Measurements from ENCODE around the gene CCR5.

Gene CCR5

DNA sequence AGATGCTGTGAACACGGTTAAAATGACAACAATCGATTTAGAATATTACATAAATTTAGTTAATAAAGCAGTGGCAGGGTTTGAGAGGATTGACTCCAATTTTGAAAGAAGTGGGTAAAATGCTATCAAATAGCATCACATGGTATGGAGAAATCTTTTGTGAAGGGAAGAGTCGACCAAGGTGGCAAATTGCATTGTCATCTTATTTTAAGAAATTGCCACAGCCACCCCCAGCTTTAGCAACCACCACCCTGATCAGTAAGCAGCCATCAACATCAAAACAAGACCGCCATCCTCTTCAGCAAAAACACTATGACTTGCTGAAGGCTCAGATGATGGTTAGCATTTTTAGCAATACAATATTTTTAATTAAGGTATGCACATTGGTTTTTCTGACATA lies 5.7 kb upstream of the CCR5 start:
- H2BK12ac ChIP-seq (ENCODE audit: low read length), result no peak overlapping the region
- no peak overlapping the region for H2BK5ac ChIP-seq (ENCODE audit: low read length)
- no peak overlapping the region for H4K91ac ChIP-seq (ENCODE audit: low read depth, low read length, poor library complexity)
- no peak overlapping the region for H3K14ac ChIP-seq (ENCODE audit: low read length)
- no peak overlapping the region for H3K9ac ChIP-seq (ENCODE audit: low read depth, low read length, poor library complexity)
- H3K27ac ChIP-seq (replicated peaks; ENCODE audit: low read length), result no peak overlapping the region
- H3K9me3 ChIP-seq (replicated peaks in 1 of 2; ENCODE audit: control insufficient read depth in 2 of 2, insufficient read depth in 1 of 2, low read depth in 1 of 2, low read length in 2 of 2), result peaks cover 0 to 3% of the 10 kb centered on the region in 2 donors
- no peaks in the 10 kb centered on the region for H3K36me3 ChIP-seq (replicated peaks in 1 of 2; ENCODE audit: control insufficient read depth in 2 of 2, insufficient read depth in 2 of 2, low read length in 2 of 2)
- H3K23ac ChIP-seq (ENCODE audit: low read depth, low read length, poor library complexity), result no peak overlapping the region
- H3K4me2 ChIP-seq (ENCODE audit: insufficient read depth, low read length, poor library complexity, severe bottlenecking), result no peak overlapping the region
- no peak overlapping the region for H3K4ac ChIP-seq (ENCODE audit: low read length)
- no peak overlapping the region for H2AFZ ChIP-seq (ENCODE audit: low read length)
- H3K27me3 ChIP-seq (ENCODE audit: control insufficient read depth in 3 of 3, insufficient read depth in 3 of 3, low read depth in 1 of 3, low read length in 3 of 3), result peaks cover 0 to 2% (median 0%) of the 10 kb centered on the region in 3 experiments
- H2BK15ac ChIP-seq (ENCODE audit: low read length), result no peak overlapping the region
- H4K8ac ChIP-seq (ENCODE audit: low read depth, low read length), result no peak overlapping the region
- no peak overlapping the region for H3K18ac ChIP-seq (ENCODE audit: low read length)
- DNase-seq (ENCODE audit: low spot score), result no peak
- no peak overlapping the region for H3K4me3 ChIP-seq (ENCODE audit: low read length in 2 of 2)
- H3K4me1 ChIP-seq (ENCODE audit: control insufficient read depth in 2 of 2, insufficient read depth in 1 of 2, low read depth in 1 of 2, low read length in 2 of 2), result peaks cover 0 to 3% of the 10 kb centered on the region in 2 donors
- H2BK120ac ChIP-seq (ENCODE audit: low read depth, low read length), result no peak overlapping the region
- H2AK5ac ChIP-seq (ENCODE audit: low read depth, low read length), result no peak overlapping the region
- WGBS, 2 donors (ENCODE audit: extremely low coverage in 2 of 2, insufficient read length in 2 of 2, insufficient replicate concordance in 1 of 2), result no CpG with 5 or more reads among the region's 4 CpGs
- no peaks in the 10 kb centered on the region for H3K79me1 ChIP-seq (ENCODE audit: low read depth, low read length)

DNA sequence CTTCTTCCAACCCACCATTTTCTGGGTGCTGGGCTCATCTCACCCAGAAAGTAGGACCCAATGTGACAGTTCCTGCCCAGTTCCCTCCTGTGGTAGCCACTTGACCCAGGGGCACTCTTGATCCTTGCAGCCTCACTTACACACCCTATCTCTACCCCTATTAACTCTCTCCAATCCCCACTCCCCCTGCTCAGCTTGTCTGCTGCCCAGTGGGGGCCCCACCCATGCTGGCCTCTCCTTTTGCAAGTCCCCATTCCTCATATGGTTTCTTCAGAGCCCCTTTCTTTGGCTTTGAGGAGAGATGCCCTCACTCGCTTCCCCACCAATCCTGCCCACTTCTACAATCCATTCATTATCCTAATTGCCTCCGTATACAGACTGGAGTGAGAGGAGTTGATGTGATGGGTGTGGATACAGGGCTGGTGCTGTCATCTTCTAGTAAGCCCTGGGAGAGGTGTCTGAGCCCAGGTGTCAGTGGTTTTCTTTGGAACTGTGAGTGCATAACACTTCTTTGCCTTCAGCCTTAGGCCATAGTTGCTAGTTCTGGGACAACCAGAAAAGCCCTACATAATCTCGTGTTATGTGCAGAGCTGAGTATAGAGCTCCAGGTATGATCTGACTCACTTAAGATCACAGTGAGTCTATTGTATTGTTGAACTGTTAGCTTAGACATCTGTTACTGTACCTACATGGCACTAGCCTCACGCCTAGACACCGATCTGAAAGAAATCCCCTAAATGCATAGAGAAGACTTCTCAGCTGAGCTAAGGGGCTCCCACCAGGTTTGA lies 4.8 kb upstream of the CCR5 start:
- H4K8ac ChIP-seq (ENCODE audit: low read depth, low read length), result no peak overlapping the region
- no peak overlapping the region for H3K23ac ChIP-seq (ENCODE audit: low read depth, low read length, poor library complexity)
- DNase-seq (ENCODE audit: low spot score), result no peak
- WGBS, 2 donors (ENCODE audit: extremely low coverage in 2 of 2, insufficient read length in 2 of 2, insufficient replicate concordance in 1 of 2), result no CpG with 5 or more reads among the region's 5 CpGs
- H3K27me3 ChIP-seq (ENCODE audit: control insufficient read depth in 3 of 3, insufficient read depth in 3 of 3, low read depth in 1 of 3, low read length in 3 of 3), result peaks cover 0 to 2% (median 0%) of the 10 kb centered on the region in 3 experiments
- peaks cover 0 to 1% of the 10 kb centered on the region in 2 donors for H3K9me3 ChIP-seq (replicated peaks in 1 of 2; ENCODE audit: control insufficient read depth in 2 of 2, insufficient read depth in 1 of 2, low read depth in 1 of 2, low read length in 2 of 2)
- no peak overlapping the region for H4K91ac ChIP-seq (ENCODE audit: low read depth, low read length, poor library complexity)
- H3K79me1 ChIP-seq (ENCODE audit: low read depth, low read length), result no peaks in the 10 kb centered on the region
- no peak overlapping the region for H3K27ac ChIP-seq (replicated peaks; ENCODE audit: low read length)
- no peak overlapping the region for H2BK120ac ChIP-seq (ENCODE audit: low read depth, low read length)
- no peak overlapping the region for H3K9ac ChIP-seq (ENCODE audit: low read depth, low read length, poor library complexity)
- no peak overlapping the region for H2AFZ ChIP-seq (ENCODE audit: low read length)
- no peak overlapping the region for H3K18ac ChIP-seq (ENCODE audit: low read length)
- no peaks in the 10 kb centered on the region for H3K36me3 ChIP-seq (replicated peaks in 1 of 2; ENCODE audit: control insufficient read depth in 2 of 2, insufficient read depth in 2 of 2, low read length in 2 of 2)
- H3K4me2 ChIP-seq (ENCODE audit: insufficient read depth, low read length, poor library complexity, severe bottlenecking), result no peak overlapping the region
- H2BK5ac ChIP-seq (ENCODE audit: low read length), result no peak overlapping the region
- H3K4ac ChIP-seq (ENCODE audit: low read length), result no peak overlapping the region
- no peak overlapping the region for H2BK12ac ChIP-seq (ENCODE audit: low read length)
- no peak overlapping the region for H2AK5ac ChIP-seq (ENCODE audit: low read depth, low read length)
- peaks cover 0 to under 1% of the 10 kb centered on the region in 2 donors for H3K4me1 ChIP-seq (ENCODE audit: control insufficient read depth in 2 of 2, insufficient read depth in 1 of 2, low read depth in 1 of 2, low read length in 2 of 2)
- no peak overlapping the region for H2BK15ac ChIP-seq (ENCODE audit: low read length)
- no peak overlapping the region for H3K14ac ChIP-seq (ENCODE audit: low read length)
- H3K4me3 ChIP-seq (ENCODE audit: low read length in 2 of 2), result no peak overlapping the region

GRCh38 chr3:46367811-46368210 lies 2.9 kb upstream of the CCR5 start:
- Histone ChIP-seq H3K9me3 (replicated peaks in 1 of 2; ENCODE audit: control insufficient read depth in 2 of 2, insufficient read depth in 1 of 2, low read depth in 1 of 2, low read length in 2 of 2) (no peaks in the 10 kb centered on the region), H3K79me1 (ENCODE audit: low read depth, low read length) (no peaks in the 10 kb centered on the region), H3K18ac (ENCODE audit: low read length) (no peak overlapping the region), H4K91ac (ENCODE audit: low read depth, low read length, poor library complexity) (no peak overlapping the region), H2BK12ac (ENCODE audit: low read length) (no peak overlapping the region), H2BK15ac (ENCODE audit: low read length) (no peak overlapping the region), H3K27me3 (ENCODE audit: control insufficient read depth in 3 of 3, insufficient read depth in 3 of 3, low read depth in 1 of 3, low read length in 3 of 3) (peaks cover 0 to 4% (median 0%) of the 10 kb centered on the region in 3 experiments), H3K23ac (ENCODE audit: low read depth, low read length, poor library complexity) (no peak overlapping the region), H4K8ac (ENCODE audit: low read depth, low read length) (no peak overlapping the region), H2BK120ac (ENCODE audit: low read depth, low read length) (no peak overlapping the region), H3K4me3 (ENCODE audit: low read length in 2 of 2) (no peak overlapping the region), H2AFZ (ENCODE audit: low read length) (no peak overlapping the region), H2BK5ac (ENCODE audit: low read length) (no peak overlapping the region), H3K27ac (replicated peaks; ENCODE audit: low read length) (no peak overlapping the region), H3K9ac (ENCODE audit: low read depth, low read length, poor library complexity) (no peak overlapping the region), H3K4ac (ENCODE audit: low read length) (no peak overlapping the region), H3K4me2 (ENCODE audit: insufficient read depth, low read length, poor library complexity, severe bottlenecking) (no peak overlapping the region), H3K36me3 (replicated peaks in 1 of 2; ENCODE audit: control insufficient read depth in 2 of 2, insufficient read depth in 2 of 2, low read length in 2 of 2) (no peaks in the 10 kb centered on the region), H3K4me1 (ENCODE audit: control insufficient read depth in 2 of 2, insufficient read depth in 1 of 2, low read depth in 1 of 2, low read length in 2 of 2) (no peaks in the 10 kb centered on the region), H2AK5ac (ENCODE audit: low read depth, low read length) (no peak overlapping the region), H3K14ac (ENCODE audit: low read length) (no peak overlapping the region)
- WGBS, 2 donors (ENCODE audit: extremely low coverage in 2 of 2, insufficient read length in 2 of 2, insufficient replicate concordance in 1 of 2), result no CpG with 5 or more reads among the region's 5 CpGs
- no peak for DNase-seq (ENCODE audit: low spot score)

DNA sequence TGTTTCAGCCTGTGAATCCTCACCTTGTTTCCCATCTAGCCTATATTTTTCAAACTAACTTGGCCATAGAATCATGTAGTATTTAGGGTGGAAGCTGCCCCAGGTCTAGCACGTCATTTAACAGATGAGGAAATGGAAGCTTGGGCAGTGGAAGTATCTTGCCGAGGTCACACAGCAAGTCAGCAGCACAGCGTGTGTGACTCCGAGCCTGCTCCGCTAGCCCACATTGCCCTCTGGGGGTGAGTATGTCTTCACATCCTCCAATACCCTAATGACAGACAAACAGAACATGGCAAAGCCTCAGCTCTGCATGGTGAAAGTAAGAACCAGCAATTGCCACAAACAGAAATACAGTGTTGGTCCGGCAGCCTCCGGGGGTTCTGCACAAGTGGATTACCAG lies 2.2 kb upstream of the CCR5 start:
- Histone ChIP-seq H2BK5ac (ENCODE audit: low read length) (no peak overlapping the region), H3K9me3 (replicated peaks in 1 of 2; ENCODE audit: control insufficient read depth in 2 of 2, insufficient read depth in 1 of 2, low read depth in 1 of 2, low read length in 2 of 2) (no peaks in the 10 kb centered on the region), H2AK5ac (ENCODE audit: low read depth, low read length) (no peak overlapping the region), H3K4me1 (ENCODE audit: control insufficient read depth in 2 of 2, insufficient read depth in 1 of 2, low read depth in 1 of 2, low read length in 2 of 2) (no peaks in the 10 kb centered on the region), H3K14ac (ENCODE audit: low read length) (no peak overlapping the region), H2BK120ac (ENCODE audit: low read depth, low read length) (no peak overlapping the region), H3K27me3 (ENCODE audit: control insufficient read depth in 3 of 3, insufficient read depth in 3 of 3, low read depth in 1 of 3, low read length in 3 of 3) (peaks cover 0 to 4% (median 0%) of the 10 kb centered on the region in 3 experiments), H3K9ac (ENCODE audit: low read depth, low read length, poor library complexity) (no peak overlapping the region), H2AFZ (ENCODE audit: low read length) (no peak overlapping the region), H3K4me3 (ENCODE audit: low read length in 2 of 2) (no peak overlapping the region), H4K8ac (ENCODE audit: low read depth, low read length) (no peak overlapping the region), H2BK12ac (ENCODE audit: low read length) (no peak overlapping the region), H2BK15ac (ENCODE audit: low read length) (no peak overlapping the region), H3K4ac (ENCODE audit: low read length) (no peak overlapping the region), H3K36me3 (replicated peaks in 1 of 2; ENCODE audit: control insufficient read depth in 2 of 2, insufficient read depth in 2 of 2, low read length in 2 of 2) (no peaks in the 10 kb centered on the region), H3K4me2 (ENCODE audit: insufficient read depth, low read length, poor library complexity, severe bottlenecking) (no peak overlapping the region), H3K27ac (replicated peaks; ENCODE audit: low read length) (no peak overlapping the region), H3K79me1 (ENCODE audit: low read depth, low read length) (no peaks in the 10 kb centered on the region), H3K18ac (ENCODE audit: low read length) (no peak overlapping the region), H3K23ac (ENCODE audit: low read depth, low read length, poor library complexity) (no peak overlapping the region), H4K91ac (ENCODE audit: low read depth, low read length, poor library complexity) (no peak overlapping the region)
- WGBS, 2 donors (ENCODE audit: extremely low coverage in 2 of 2, insufficient read length in 2 of 2, insufficient replicate concordance in 1 of 2), result no CpG with 5 or more reads among the region's 7 CpGs
- DNase-seq (ENCODE audit: low spot score), result no peak

Measured in neuronal stem cell (in vitro differentiated cells).